ENCODE results near the gene ISG15. TPM values are rescaled to one million over a fixed set of nuclear protein-coding genes. Genes with fewer than 3 reads are reported as not detected.
A peak's percentile ranks its signal among the peaks of the same experiment; 100 is the strongest.
"Not testable (repeated sequence)": the region's sequence is repeated elsewhere in the genome, so short reads cannot be mapped to it uniquely, and the experiment has no call there.

Gene ISG15
- total RNA-seq, 1 experiment from 2014 or later: 100.0 TPM

GRCh38 chr1:975365-975764 is 37.9 kb upstream of the ISG15 start:
- DNase-seq (ENCODE audit: low spot score): no peak

GRCh38 chr1:975896-976683 is 37.2 kb upstream of the ISG15 start:
- peak; percentile 66 for DNase-seq (ENCODE audit: low spot score)

- DNase-seq (ENCODE audit: low spot score): not testable (repeated sequence)
These were observed 36.5 kb upstream of the ISG15 start for GRCh38 chr1:976791-977190.

- no peak for DNase-seq (ENCODE audit: low spot score)
These were observed 35.0 kb upstream of the ISG15 start for GRCh38 chr1:978069-978834.

GRCh38 chr1:978835-979743 is 34.2 kb upstream of the ISG15 start:
- DNase-seq (ENCODE audit: low spot score): no peak

GRCh38 chr1:979744-980072 is 33.6 kb upstream of the ISG15 start:
- no peak for DNase-seq (ENCODE audit: low spot score)

GRCh38 chr1:980137-980571 is 33.1 kb upstream of the ISG15 start:
- DNase-seq (ENCODE audit: low spot score): no peak

GRCh38 chr1:980602-981395 is 32.5 kb upstream of the ISG15 start:
- DNase-seq (ENCODE audit: low spot score): no peak

- no peak for DNase-seq (ENCODE audit: low spot score)
These were observed 31.8 kb upstream of the ISG15 start for GRCh38 chr1:981491-981954.

- no peak for DNase-seq (ENCODE audit: low spot score)
These were observed 31.2 kb upstream of the ISG15 start, which contains the start of gene PERM1 for GRCh38 chr1:981955-982558. TSS of gene PERM1 (minus strand) at chr1:982093. CDS start at chr1:981029, 1,064 bp downstream.

- no peak for DNase-seq (ENCODE audit: low spot score)
These were observed 30.4 kb upstream of the ISG15 start for GRCh38 chr1:982765-983436.

GRCh38 chr1:983798-984475 is 29.4 kb upstream of the ISG15 start:
- DNase-seq (ENCODE audit: low spot score): no peak

GRCh38 chr1:984476-984814 is 28.9 kb upstream of the ISG15 start:
- no peak for DNase-seq (ENCODE audit: low spot score)

- DNase-seq (ENCODE audit: low spot score): no peak
These were observed 28.2 kb upstream of the ISG15 start for GRCh38 chr1:985126-985525.

GRCh38 chr1:988061-988460 is 25.2 kb upstream of the ISG15 start:
- not testable (repeated sequence) for DNase-seq (ENCODE audit: low spot score)

- DNase-seq (ENCODE audit: low spot score): not testable (repeated sequence)
These were observed 22.0 kb upstream of the ISG15 start for GRCh38 chr1:991275-991674.

GRCh38 chr1:991895-992294 is 21.4 kb upstream of the ISG15 start:
- no peak for DNase-seq (ENCODE audit: low spot score)

GRCh38 chr1:992362-992761 is 20.9 kb upstream of the ISG15 start:
- no peak for DNase-seq (ENCODE audit: low spot score)

GRCh38 chr1:993379-993995 is 19.8 kb upstream of the ISG15 start:
- no peak for DNase-seq (ENCODE audit: low spot score)

Data from A172 (cell line).